IMR-90 (cell line): Measurements from ENCODE around the gene HADHB. TPM values are rescaled to one million over a fixed set of nuclear protein-coding genes. Genes with fewer than 3 reads are reported as not detected.

Experiments used
- ATAC-seq: fragments of 200-7000 bp; cut with Tn5 transposase; 2 replicates; pipeline ENCODE4 v1.9.1; 2020; ENCODE audit warnings: low read depth, mild to moderate bottlenecking, moderate library complexity
- BruUV-seq: library from RNA; stranded (reverse); fragments of 400-500 nt; replicated peaks from 2 replicates; lab custom pipeline; 2021; lab: Mats Ljungman, UMichigan
- CTCF ChIA-PET: fragments of 300-600 bp; formaldehyde crosslinking; extraction: SDS; loops from one replicate; lab custom pipeline; 2021; ENCODE audit warnings: antibody characterized with exemption; lab: Yijun Ruan, JAX
- POLR2A ChIA-PET: fragments of 300-600 bp; sonication (Branson Sonifier 250); formaldehyde crosslinking; loops from one replicate; lab custom pipeline; 2022; ENCODE audit warnings: antibody characterized with exemption; ENCODE audit not compliant: unreplicated experiment; lab: Charles Lee
- DNase-seq: peaks from one replicate; pipeline ENCODE4 v3.0.0; 2013
- H2AFZ ChIP-seq: replicated peaks from 2 replicates; pipeline ENCODE3; 2013; ENCODE audit warnings: low read length, mild to moderate bottlenecking; ENCODE audit not compliant: poor library complexity
- H2AK5ac ChIP-seq: 2 replicates; pipeline ENCODE4 v1.6.1; 2013; ENCODE audit warnings: low read depth, low read length, inconsistent platforms
- H2AK9ac ChIP-seq: replicated peaks from 2 replicates; pipeline ENCODE3; 2013; ENCODE audit warnings: mild to moderate bottlenecking, low read depth, low read length, moderate library complexity; ENCODE audit not compliant: poor library complexity
- H2BK120ac ChIP-seq: 2 replicates; pipeline ENCODE4 v1.6.1; 2013; ENCODE audit warnings: low read depth, low read length, inconsistent platforms
- H2BK15ac ChIP-seq: 3 replicates; pipeline ENCODE4 v1.6.1; 2013; ENCODE audit warnings: low read depth, low read length, inconsistent platforms
- H2BK20ac ChIP-seq: 2 replicates; pipeline ENCODE4 v1.6.1; 2013; ENCODE audit warnings: low read depth, mild to moderate bottlenecking, inconsistent platforms, low read length, moderate library complexity
- H2BK5ac ChIP-seq: 2 replicates; pipeline ENCODE4 v1.6.1; 2013; ENCODE audit warnings: mild to moderate bottlenecking, low read depth, low read length, inconsistent platforms; ENCODE audit not compliant: poor library complexity, severe bottlenecking
- H3K14ac ChIP-seq: replicated peaks from 2 replicates; pipeline ENCODE4 v1.6.1; 2013; ENCODE audit warnings: low read depth, low read length, inconsistent platforms
- H3K18ac ChIP-seq: 2 replicates; pipeline ENCODE4 v1.6.1; 2013; ENCODE audit warnings: low read depth, low read length, control low read depth
- H3K23ac ChIP-seq: 2 replicates; pipeline ENCODE4 v1.6.1; 2013; ENCODE audit warnings: low read depth, low read length, inconsistent platforms
- H3K27ac ChIP-seq: 2 replicates; pipeline ENCODE4 v1.5.1; 2013; ENCODE audit warnings: mild to moderate bottlenecking, control low read depth, low read length; ENCODE audit not compliant: insufficient read depth
- H3K27me3 ChIP-seq: 2 replicates; pipeline ENCODE4 v1.6.1; 2013; ENCODE audit warnings: low read length; ENCODE audit not compliant: control insufficient read depth, insufficient read depth
- H3K36me3 ChIP-seq: 2 replicates; pipeline ENCODE4 v1.6.1; 2013; ENCODE audit warnings: low read length, mixed read lengths; ENCODE audit not compliant: control insufficient read depth, insufficient read depth
- H3K4ac ChIP-seq: 2 replicates; pipeline ENCODE4 v1.6.1; 2013; ENCODE audit warnings: low read depth, low read length, inconsistent platforms
- H3K4me1 ChIP-seq: 2 replicates; pipeline ENCODE4 v1.6.1; 2013; ENCODE audit warnings: low read length, mixed read lengths; ENCODE audit not compliant: control insufficient read depth, insufficient read depth
- H3K4me2 ChIP-seq: 2 replicates; pipeline ENCODE4 v1.6.1; 2013; ENCODE audit warnings: low read depth, mild to moderate bottlenecking, control low read depth, low read length, moderate library complexity
- H3K4me3 ChIP-seq: 2 replicates; pipeline ENCODE4 v1.5.1; 2013; ENCODE audit warnings: low read depth, mild to moderate bottlenecking, control low read depth, low read length, moderate library complexity; ENCODE audit not compliant: insufficient read depth
- H3K56ac ChIP-seq: 2 replicates; pipeline ENCODE4 v1.6.1; 2013; ENCODE audit warnings: low read length, inconsistent platforms; ENCODE audit not compliant: insufficient read depth; ENCODE audit errors: extremely low read depth
- H3K79me1 ChIP-seq, 2 experiments: 2 replicates each; pipeline ENCODE4 v1.6.1; 2013; ENCODE audit warnings: low read length in 2 of 2, inconsistent platforms in 1 of 2, low read depth in 1 of 2
- H3K9ac ChIP-seq: 2 replicates; pipeline ENCODE4 v1.6.1; 2013; ENCODE audit warnings: low read depth, low read length, control low read depth
- H3K9me1 ChIP-seq: 2 replicates; pipeline ENCODE4 v1.6.1; 2013; ENCODE audit warnings: low read length, inconsistent platforms; ENCODE audit not compliant: insufficient read depth
- H3K9me3 ChIP-seq: 2 replicates; pipeline ENCODE4 v1.6.1; 2013; ENCODE audit warnings: low read length; ENCODE audit not compliant: control insufficient read depth, insufficient read depth
- H4K20me1 ChIP-seq: 2 replicates; pipeline ENCODE4 v1.6.1; 2013; ENCODE audit warnings: low read length, inconsistent platforms; ENCODE audit not compliant: insufficient read depth
- H4K5ac ChIP-seq: 2 replicates; pipeline ENCODE4 v1.6.1; 2013; ENCODE audit warnings: mild to moderate bottlenecking, low read depth, low read length, control low read depth
- H4K8ac ChIP-seq, 2 experiments: 2 replicates each; pipeline ENCODE4 v1.6.1; 2013; ENCODE audit warnings: low read depth in 2 of 2, low read length in 2 of 2, control low read depth in 1 of 2, inconsistent platforms in 1 of 2
- H4K91ac ChIP-seq: 2 replicates; pipeline ENCODE4 v1.6.1; 2013; ENCODE audit warnings: low read depth, low read length, inconsistent platforms; ENCODE audit not compliant: insufficient read depth
- FOS ChIP-seq: fragments of 150-350 bp; IDR thresholded peaks from 2 replicates; pipeline ENCODE4 v1.6.1; 2016; ENCODE audit warnings: low read depth, low read length
- MAFK ChIP-seq: IDR thresholded peaks from 2 replicates; pipeline ENCODE4 v1.6.1; 2012; ENCODE audit warnings: low read depth, low read length, improper control_type of control experiment
- WGBS, 2 experiments: methylation state at CpG; one replicate each; pipeline versions ENCODE4 v1.1.5 to v1.1.7; 2013; ENCODE audit warnings: missing lambda C conversion rate in 2 of 2; ENCODE audit not compliant: insufficient read length in 1 of 2; ENCODE audit errors: extremely low coverage in 2 of 2; 5-methylcytosine and 5-hydroxymethylcytosine counted together
- dilution Hi-C: fragments of 300-500 bp; cut with HindIII; formaldehyde crosslinking; loops from one replicate; pipeline ENCODE4 v1.14.3; 2018; ENCODE audit warnings: low sequenced_read_pairs; ENCODE audit not compliant: unreplicated experiment
- in situ Hi-C: fragments of 300-500 bp; cut with MboI; formaldehyde crosslinking; loops from 3 replicates; pipeline ENCODE4 v1.14.3; 2019; ENCODE audit warnings: low sequenced_read_pairs, inconsistent platforms, mixed read lengths
- intact Hi-C: fragments of 100-400 bp; cut with micrococcal nuclease; formaldehyde crosslinking; loops from 2 replicates; pipeline ENCODE4 v1.10.0; 2022
- polyA plus RNA-seq, 3 experiments: library from polyadenylated mRNA; depleted of rRNA; stranded (reverse); fragments of >200 nt; gene quantifications; 2 replicates each; pipeline ENCODE4 v1.2.3, GENCODE V29; 2012; ENCODE audit warnings: low replicate concordance in 1 of 3
- total RNA-seq: library from RNA; depleted of rRNA; stranded (reverse); fragments of >200 nt; gene quantifications from 2 replicates; pipeline ENCODE4 v1.2.3, GENCODE V29; 2012

HADHB gene
- total and polyA plus RNA-seq, 2 of the 4 experiments (the other 2 are of a cell fraction) = 67.9 to 79.8 TPM

- Histone ChIP-seq H3K4me3 (no peak overlapping the region), H3K14ac (no peak overlapping the region), H3K27ac (no peak overlapping the region), H2AK9ac (no peak overlapping the region), H4K8ac (no peak overlapping the region), H3K9me1 (0 out of 2 replicates have a peak, but pooled peaks cover 2% of the 10 kb centered on the region), H3K4me2 (no peak overlapping the region), H3K9me3 (peaks cover 3% of the 10 kb centered on the region; the same call in 1 of the 2 replicates), H3K27me3 (no peaks in the 10 kb centered on the region), H2AFZ (no peak overlapping the region), H4K91ac (no peak overlapping the region), H3K36me3 (peaks cover 44% of the 10 kb centered on the region), H2BK20ac (no peak overlapping the region), H3K79me1 (0 out of 4 replicates have a peak, but pooled peaks cover 0 to 3% of the 10 kb centered on the region in 2 experiments), H3K9ac (no peak overlapping the region), H3K4ac (no peak overlapping the region), H2BK120ac (no peak overlapping the region), H2AK5ac (no peak overlapping the region), H3K23ac (no peak overlapping the region), H3K18ac (no peak overlapping the region), H4K5ac (no peak overlapping the region), H3K56ac (no peak overlapping the region), H2BK15ac (no peak overlapping the region), H4K20me1 (no peaks in the 10 kb centered on the region), H3K4me1 (no peaks in the 10 kb centered on the region), H2BK5ac (no peak overlapping the region)
- no CpG with 5 or more reads among the region's 1 CpG for WGBS, 2 experiments
- no TSS peak for BruUV-seq
- in situ Hi-C loops = no loop called here
- ATAC-seq (no peak), DNase-seq (no peak)
- intact Hi-C loops = no loop called here
- no peak for TF ChIP-seq MAFK
- no peak for TF ChIP-seq FOS
- dilution Hi-C loops = no loop called here
- ChIA-PET POLR2A (no interaction called here), CTCF (interaction anchor here (1.4 kb wide), 1 partner anchor 116 kb away, joined by 4 read pairs; no protein-coding TSS in a partner anchor)
Measured at GRCh38 chr2:26214759-26215158, 30.0 kb upstream of the HADHB start.
